ENCODE results near the gene GEMIN2.
"Not testable (repeated sequence)": the region's sequence is repeated elsewhere in the genome, so short reads cannot be mapped to it uniquely, and the experiment has no call there.

- TF ChIP-seq POLR2A, CTCF (IDR thresholded peaks at IDR 0.05): not testable (repeated sequence)
These were observed 9.9 kb upstream of the GEMIN2 start for GRCh38 chr14:39104078-39104801.
